Erythroblast (primary cell): ENCODE data around the gene TSC2.
"Not testable (repeated sequence)": the region's sequence is repeated elsewhere in the genome, so short reads cannot be mapped to it uniquely, and the experiment has no call there.

Experiments
- GATA1 ChIP-seq: IDR thresholded peaks from 2 replicates; pipeline ENCODE4 v1.6.1; 2011; ENCODE audit warnings: low read depth, mild to moderate bottlenecking, control low read depth, low read length, moderate library complexity
- POLR2A ChIP-seq: IDR thresholded peaks from 2 replicates; pipeline ENCODE4 v1.6.1; 2011; ENCODE audit warnings: mild to moderate bottlenecking, low read length

DNA sequence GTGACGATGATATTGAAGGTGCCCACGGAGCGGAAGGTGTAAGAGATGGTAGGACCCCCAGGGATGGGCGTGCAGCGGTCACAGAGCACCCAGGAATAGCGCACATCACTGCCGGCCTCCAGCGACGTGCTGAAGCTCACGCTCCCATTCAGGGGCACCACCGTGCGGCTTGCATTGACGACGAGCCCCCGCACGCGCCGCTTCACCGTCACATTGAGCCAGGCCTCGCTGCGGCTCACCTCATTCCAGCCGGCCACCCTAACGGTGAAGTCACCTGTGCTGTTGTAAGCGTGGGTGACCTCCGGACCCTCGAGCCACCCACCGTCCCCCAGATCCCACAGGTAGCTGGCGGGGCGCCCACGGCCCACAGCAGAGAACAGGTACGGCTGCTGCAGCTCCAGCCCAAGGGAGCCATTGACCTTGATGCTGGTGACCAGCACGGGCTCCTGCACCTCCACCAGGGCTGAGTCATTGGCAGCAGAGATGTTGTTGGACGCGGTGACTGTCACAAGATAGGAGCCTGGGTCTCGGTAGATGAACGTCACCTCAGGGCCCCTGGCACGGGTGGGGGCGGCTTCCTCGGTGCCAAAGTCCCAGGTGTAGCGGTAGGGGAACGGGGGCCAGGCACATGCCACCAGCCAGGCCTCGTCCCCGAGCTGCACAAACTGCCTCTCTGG is 62.7 kb downstream of the TSC2 start:
- TF ChIP-seq POLR2A, GATA1: not testable (repeated sequence)
